ENCODE results near the gene MSL2.
"Not testable (repeated sequence)": the region's sequence is repeated elsewhere in the genome, so short reads cannot be mapped to it uniquely, and the experiment has no call there.

The MSL2 gene, protein sequence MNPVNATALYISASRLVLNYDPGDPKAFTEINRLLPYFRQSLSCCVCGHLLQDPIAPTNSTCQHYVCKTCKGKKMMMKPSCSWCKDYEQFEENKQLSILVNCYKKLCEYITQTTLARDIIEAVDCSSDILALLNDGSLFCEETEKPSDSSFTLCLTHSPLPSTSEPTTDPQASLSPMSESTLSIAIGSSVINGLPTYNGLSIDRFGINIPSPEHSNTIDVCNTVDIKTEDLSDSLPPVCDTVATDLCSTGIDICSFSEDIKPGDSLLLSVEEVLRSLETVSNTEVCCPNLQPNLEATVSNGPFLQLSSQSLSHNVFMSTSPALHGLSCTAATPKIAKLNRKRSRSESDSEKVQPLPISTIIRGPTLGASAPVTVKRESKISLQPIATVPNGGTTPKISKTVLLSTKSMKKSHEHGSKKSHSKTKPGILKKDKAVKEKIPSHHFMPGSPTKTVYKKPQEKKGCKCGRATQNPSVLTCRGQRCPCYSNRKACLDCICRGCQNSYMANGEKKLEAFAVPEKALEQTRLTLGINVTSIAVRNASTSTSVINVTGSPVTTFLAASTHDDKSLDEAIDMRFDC

DNA sequence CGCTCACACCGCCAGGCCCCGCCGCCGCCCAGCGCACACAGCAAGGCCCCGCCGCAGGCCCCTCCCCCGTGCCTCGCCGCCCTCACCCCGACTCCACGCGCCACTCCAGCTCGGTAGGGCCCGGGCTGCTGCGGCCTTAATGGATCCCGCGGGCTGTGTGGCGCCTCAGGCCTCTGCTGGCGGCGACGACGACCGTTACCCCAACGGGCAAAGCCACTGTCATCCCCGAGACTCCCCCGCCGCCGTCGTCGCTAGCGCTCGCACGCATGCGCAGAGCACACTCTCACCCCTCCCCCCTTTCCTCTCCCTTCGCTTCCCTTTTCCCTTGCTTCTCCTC is at the start of gene MSL2:
MSL2 (minus strand) TSS at position 272 of the 337 bp plus-strand sequence. CDS start 1,222 bp downstream, outside the sequence.
- no peak for DNase-seq (ENCODE audit: low read depth)

DNA sequence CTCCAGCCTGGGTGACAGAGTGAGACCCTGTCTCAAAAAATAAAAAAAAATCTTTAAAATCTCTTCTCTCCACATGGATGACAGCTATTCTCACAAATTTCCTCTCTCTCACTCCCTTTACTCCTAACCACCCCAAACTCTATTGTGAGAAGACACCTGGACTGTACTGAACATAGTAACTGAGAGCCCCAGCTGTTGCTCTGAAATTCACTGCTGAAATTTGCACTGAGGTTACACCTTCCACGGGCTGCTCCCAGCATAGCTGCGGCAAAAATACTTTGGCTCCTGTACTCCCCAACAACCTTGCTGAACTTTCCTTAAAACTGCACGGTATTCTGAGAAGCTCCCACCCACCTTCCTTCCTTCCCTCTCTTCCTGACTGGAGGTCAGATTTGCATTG is 49.6 kb upstream of the MSL2 start:
- DNase-seq (ENCODE audit: low read depth) = no peak

DNA sequence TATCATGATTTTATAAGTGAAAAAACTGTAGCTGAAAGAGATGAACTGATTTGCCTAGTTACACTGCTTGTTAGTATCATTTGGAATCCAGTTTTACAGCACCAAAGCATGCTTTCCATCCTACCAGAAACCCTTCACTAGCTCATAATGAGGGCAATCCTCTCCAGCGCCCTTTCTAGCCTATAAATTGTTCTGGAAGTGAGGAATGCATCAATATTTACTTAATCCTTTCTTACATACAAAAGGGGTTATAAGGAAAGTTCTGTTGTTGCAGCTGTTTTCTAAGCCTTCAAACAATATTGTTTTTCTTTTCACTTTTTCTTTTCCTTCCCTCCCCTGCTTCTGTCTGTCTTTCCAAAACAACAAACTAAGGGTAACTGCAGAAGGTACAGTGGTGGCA is 43.0 kb upstream of the MSL2 start:
- DNase-seq (ENCODE audit: low read depth) = no peak

- DNase-seq (ENCODE audit: low read depth) = no peak
Observed at GRCh38 chr3:136237961-136238649, 42.0 kb upstream of the MSL2 start.

GRCh38 chr3:136237103-136237502 is 41.0 kb upstream of the MSL2 start:
- no peak for DNase-seq (ENCODE audit: low read depth)

- no peak for DNase-seq (ENCODE audit: low read depth)
Observed at GRCh38 chr3:136236109-136236508, 40.0 kb upstream of the MSL2 start.

GRCh38 chr3:136235545-136235944 is 39.4 kb upstream of the MSL2 start:
- no peak for DNase-seq (ENCODE audit: low read depth)

- DNase-seq (ENCODE audit: low read depth) = no peak
Observed at GRCh38 chr3:136232413-136232812, 36.3 kb upstream of the MSL2 start.

- DNase-seq (ENCODE audit: low read depth) = not testable (repeated sequence)
Observed at GRCh38 chr3:136222746-136223145, 26.6 kb upstream of the MSL2 start.

DNA sequence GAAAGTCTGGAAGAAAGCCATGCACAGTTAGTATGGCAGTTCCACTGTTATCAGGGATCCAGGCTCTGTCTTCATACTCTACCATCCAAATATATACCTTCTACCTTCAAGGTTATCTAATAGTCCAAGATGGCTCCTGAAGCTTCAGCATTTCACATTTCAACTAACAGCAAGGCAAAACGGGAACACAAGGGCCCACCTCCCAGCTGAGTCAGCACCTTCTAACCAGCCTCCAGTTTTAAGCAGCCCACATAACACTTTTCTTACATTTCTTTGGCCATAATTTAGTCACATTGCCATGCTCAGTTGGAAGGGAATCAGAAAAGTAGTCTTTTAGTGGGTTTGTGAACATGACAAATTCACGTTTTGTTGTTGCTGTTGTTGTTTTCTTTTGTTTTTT is 15.4 kb upstream of the MSL2 start:
- no peak for DNase-seq (ENCODE audit: low read depth)

DNA sequence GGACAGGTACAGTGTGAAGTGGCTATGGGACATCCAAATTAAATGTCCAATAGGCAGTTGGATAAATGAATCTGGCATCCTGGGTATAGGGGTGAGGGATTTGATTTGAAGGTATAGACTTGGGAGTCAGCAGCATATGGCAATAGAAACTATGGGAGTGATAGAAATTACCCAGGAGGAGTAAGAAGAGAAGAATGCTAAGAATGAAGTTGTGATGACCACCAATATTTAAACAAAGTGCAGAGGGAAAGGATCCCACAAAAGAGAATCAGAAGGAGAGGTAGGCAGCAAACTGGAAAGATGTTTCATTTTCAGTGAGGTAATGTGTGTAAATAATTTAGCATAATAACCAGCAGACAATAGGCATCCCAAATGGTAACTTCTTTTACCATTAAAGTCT is 13.8 kb upstream of the MSL2 start:
- DNase-seq (ENCODE audit: low read depth) = no peak

DNA sequence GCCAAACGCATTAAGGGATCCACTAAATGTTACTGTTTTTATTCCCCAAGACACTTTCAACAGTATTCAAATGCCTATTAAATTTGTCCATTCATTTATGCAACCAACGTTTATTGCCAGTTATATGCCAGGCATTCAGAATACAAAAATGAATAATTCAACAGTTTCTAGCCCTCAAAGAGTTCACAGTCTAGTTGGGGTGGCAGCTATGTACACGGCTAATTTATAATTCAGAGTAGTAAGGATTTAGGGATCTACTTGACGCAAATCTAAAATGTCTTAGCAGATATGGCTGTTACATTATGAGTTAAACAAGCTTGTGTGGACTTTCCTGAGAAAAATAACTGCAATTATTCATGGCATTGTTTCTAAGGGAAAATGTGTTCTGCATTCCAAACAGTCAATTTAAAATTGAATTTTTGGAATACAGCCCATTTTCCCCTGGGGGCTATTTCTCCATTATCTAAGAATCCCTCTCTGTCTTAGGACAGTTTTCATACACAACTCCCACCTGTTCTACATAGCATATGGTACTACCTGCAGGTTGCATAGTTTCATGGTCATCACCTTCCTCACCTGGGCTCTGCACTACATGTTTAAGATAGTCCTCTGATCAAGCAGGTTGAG is 11.5 kb upstream of the MSL2 start:
- no peak for DNase-seq (ENCODE audit: low read depth)

GRCh38 chr3:136199219-136199618 is 3.1 kb upstream of the MSL2 start:
- not testable (repeated sequence) for DNase-seq (ENCODE audit: low read depth)

- not testable (repeated sequence) for DNase-seq (ENCODE audit: low read depth)
Observed at GRCh38 chr3:136198462-136199078, 2.4 kb upstream of the MSL2 start.

DNA sequence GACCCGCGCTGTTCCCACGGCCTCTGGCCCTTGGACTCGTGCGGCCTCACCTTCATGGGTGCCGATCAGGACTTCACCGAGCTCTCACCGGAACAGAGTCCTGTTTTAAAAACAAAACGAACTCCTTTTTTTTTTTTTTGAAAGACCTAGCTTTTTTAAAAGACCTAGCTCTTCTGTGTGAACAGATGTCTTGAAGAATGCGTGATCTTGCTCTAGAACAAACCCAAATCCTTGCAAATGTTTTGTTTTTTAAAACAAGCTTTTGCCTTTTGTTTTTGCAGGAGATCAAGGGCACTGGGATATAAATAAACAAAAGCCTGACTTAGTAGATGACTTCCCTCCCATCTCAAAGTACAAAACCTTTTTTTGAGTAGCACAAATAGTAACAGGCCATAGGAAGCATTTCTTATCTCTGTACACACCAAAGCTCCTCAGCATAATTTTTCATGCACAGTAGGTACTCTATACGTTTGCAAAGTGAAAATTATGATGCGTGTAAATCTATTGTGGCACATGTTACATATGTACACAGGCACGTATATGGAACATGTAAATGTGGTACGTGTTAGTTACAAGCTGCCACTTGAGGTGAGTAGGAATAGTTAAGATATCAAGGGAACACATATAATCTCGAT is 1.1 kb upstream of the MSL2 start:
- no peak for DNase-seq (ENCODE audit: low read depth)

GRCh38 chr3:136196401-136197158 is 445 bp upstream of the MSL2 start:
- peak; percentile 99 for DNase-seq (ENCODE audit: low read depth)

- peak; percentile 64 for DNase-seq (ENCODE audit: low read depth)
Observed at GRCh38 chr3:136195258-136196063, 674 bp downstream of the MSL2 start.

GRCh38 chr3:136194409-136195257 is 1.5 kb downstream of the MSL2 start:
- peak; percentile 42 for DNase-seq (ENCODE audit: low read depth)
